ENCODE measurements around the gene FAM171A1. TPM values are rescaled to one million over a fixed set of nuclear protein-coding genes. Genes with fewer than 3 reads are reported as not detected.

The FAM171A1 gene
- total RNA-seq, 1 experiment from 2014 or later = 26.3 TPM

DNA sequence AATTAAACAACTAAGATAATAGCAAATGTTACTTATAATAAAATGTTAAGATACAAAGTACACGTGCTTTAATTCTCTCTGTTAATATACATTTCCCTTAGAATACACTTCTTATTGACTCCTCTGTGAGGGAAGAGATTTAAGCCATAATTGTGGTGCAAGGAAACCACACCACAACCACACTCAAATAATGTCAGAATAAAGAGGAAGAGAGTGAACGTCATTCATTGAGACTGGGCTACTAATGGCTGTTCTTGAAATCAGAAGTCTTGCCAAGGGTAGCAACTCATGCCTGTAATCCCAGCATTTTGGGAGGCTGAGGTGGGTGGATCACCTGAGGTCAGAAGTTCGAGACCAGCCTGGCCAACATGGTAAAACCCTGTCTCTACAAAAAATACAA is 10.0 kb downstream of the FAM171A1 start:
- H3K36me3 Mint-ChIP-seq (ENCODE audit: insufficient read depth, unreplicated experiment) = no peaks in the 10 kb centered on the region
- H3K9me3 ChIP-seq = no peaks in the 10 kb centered on the region
- DNase-seq = no peak
- H3K27me3 ChIP-seq (replicated peaks; ENCODE audit: control insufficient read depth, insufficient read depth, low read length) = no peaks in the 10 kb centered on the region
- H3K27me3 Mint-ChIP-seq (ENCODE audit: insufficient read depth, unreplicated experiment) = no peaks in the 10 kb centered on the region
- peaks cover 19% of the 10 kb centered on the region for H3K4me1 Mint-ChIP-seq (ENCODE audit: low read depth, unreplicated experiment)
- TF ChIP-seq CTCF (IDR thresholded peaks at IDR 0.05; ENCODE audit: insufficient read depth in 1 of 2, low read depth in 1 of 2, low read length in 1 of 2, severe bottlenecking in 1 of 2, unreplicated experiment in 1 of 2) = no peak
- POLR2A ChIA-PET = no interaction called here
- no peak overlapping the region for H3K27ac Mint-ChIP-seq (ENCODE audit: unreplicated experiment)
- H3K9me3 Mint-ChIP-seq (ENCODE audit: unreplicated experiment) = peaks cover 11% of the 10 kb centered on the region
- H3K36me3 ChIP-seq (ENCODE audit: control insufficient read depth, insufficient read depth, low read length) = no peaks in the 10 kb centered on the region
- H3K4me1 ChIP-seq = peaks cover 12% of the 10 kb centered on the region
- intact Hi-C loops (cut with micrococcal nuclease; ENCODE audit: unreplicated experiment) = no loop called here
- CTCF ChIA-PET = no interaction called here
- H3K4me3 ChIP-seq (ENCODE audit: low read depth, low read length) = no peak overlapping the region
- no peak overlapping the region for H3K4me3 Mint-ChIP-seq (ENCODE audit: unreplicated experiment)
- no TSS peak for BruUV-seq (replicated peaks)

- intact Hi-C loops (cut with micrococcal nuclease; ENCODE audit: unreplicated experiment) = no loop called here
- no peaks in the 10 kb centered on the region for H3K36me3 ChIP-seq (ENCODE audit: control insufficient read depth, insufficient read depth, low read length)
- Mint-ChIP-seq H3K9me3 (ENCODE audit: unreplicated experiment) (peaks cover 11% of the 10 kb centered on the region), H3K4me1 (ENCODE audit: low read depth, unreplicated experiment) (peaks cover 19% of the 10 kb centered on the region), H3K36me3 (ENCODE audit: insufficient read depth, unreplicated experiment) (no peaks in the 10 kb centered on the region), H3K27ac (ENCODE audit: unreplicated experiment) (no peak overlapping the region), H3K27me3 (ENCODE audit: insufficient read depth, unreplicated experiment) (no peaks in the 10 kb centered on the region), H3K4me3 (ENCODE audit: unreplicated experiment) (no peak overlapping the region)
- BruUV-seq (replicated peaks) = no TSS peak
- H3K27me3 ChIP-seq (replicated peaks; ENCODE audit: control insufficient read depth, insufficient read depth, low read length) = no peaks in the 10 kb centered on the region
- H3K4me3 ChIP-seq (ENCODE audit: low read depth, low read length) = no peak overlapping the region
- no peaks in the 10 kb centered on the region for H3K9me3 ChIP-seq
- peaks cover 12% of the 10 kb centered on the region for H3K4me1 ChIP-seq
- no peak for TF ChIP-seq CTCF (IDR thresholded peaks at IDR 0.05; ENCODE audit: insufficient read depth in 1 of 2, low read depth in 1 of 2, low read length in 1 of 2, severe bottlenecking in 1 of 2, unreplicated experiment in 1 of 2)
- POLR2A ChIA-PET = no interaction called here
- CTCF ChIA-PET = no interaction called here
- no peak for DNase-seq
Observed at GRCh38 chr10:15360566-15360965, 10.5 kb downstream of the FAM171A1 start.

DNA sequence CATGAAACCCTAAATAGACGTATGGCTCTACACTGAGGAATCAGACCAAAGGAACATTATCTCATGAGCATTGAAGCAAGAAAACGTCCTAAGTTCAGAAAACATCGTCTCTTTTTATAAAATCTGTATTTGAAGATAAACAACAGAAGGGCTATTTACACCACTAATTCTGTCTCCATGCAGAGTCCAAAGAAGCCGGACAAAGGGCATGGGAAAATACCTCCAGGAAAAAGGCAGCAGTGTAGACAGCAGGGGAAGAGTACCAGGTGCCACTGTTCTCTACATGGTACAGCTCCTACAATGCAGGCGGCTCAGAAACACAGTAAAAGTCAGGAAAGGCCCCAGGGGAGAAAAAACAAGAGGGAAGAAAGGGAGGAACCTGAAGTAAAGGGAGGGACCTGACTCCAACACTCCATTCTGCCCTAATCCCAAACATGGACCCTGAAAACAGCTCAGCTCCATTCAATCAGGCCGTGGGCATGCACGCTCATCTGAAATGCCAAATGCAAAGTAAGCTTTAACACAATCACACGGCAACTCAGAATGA is 17.5 kb downstream of the FAM171A1 start:
- CTCF ChIA-PET = no interaction called here

More for the DNA sequence above, 17.5 kb downstream of the FAM171A1 start:
- no peaks in the 10 kb centered on the region for H3K9me3 Mint-ChIP-seq (ENCODE audit: unreplicated experiment)
- no TSS peak for BruUV-seq (replicated peaks)
- POLR2A ChIA-PET = no interaction called here
- Histone ChIP-seq H3K36me3 (ENCODE audit: control insufficient read depth, insufficient read depth, low read length) (no peaks in the 10 kb centered on the region), H3K27me3 (replicated peaks; ENCODE audit: control insufficient read depth, insufficient read depth, low read length) (no peaks in the 10 kb centered on the region), H3K4me3 (ENCODE audit: low read depth, low read length) (no peak overlapping the region), H3K4me1 (peaks cover 11% of the 10 kb centered on the region), H3K9me3 (no peaks in the 10 kb centered on the region)
- DNase-seq = no peak
- H3K4me3 Mint-ChIP-seq (ENCODE audit: unreplicated experiment) = no peak overlapping the region
- TF ChIP-seq CTCF (IDR thresholded peaks at IDR 0.05; ENCODE audit: insufficient read depth in 1 of 2, low read depth in 1 of 2, low read length in 1 of 2, severe bottlenecking in 1 of 2, unreplicated experiment in 1 of 2) = no peak
- no peaks in the 10 kb centered on the region for H3K36me3 Mint-ChIP-seq (ENCODE audit: insufficient read depth, unreplicated experiment)
- H3K4me1 Mint-ChIP-seq (ENCODE audit: low read depth, unreplicated experiment) = peaks cover 19% of the 10 kb centered on the region
- H3K27ac Mint-ChIP-seq (ENCODE audit: unreplicated experiment) = no peak overlapping the region
- intact Hi-C loops (cut with micrococcal nuclease; ENCODE audit: unreplicated experiment) = no loop called here
- no peaks in the 10 kb centered on the region for H3K27me3 Mint-ChIP-seq (ENCODE audit: insufficient read depth, unreplicated experiment)
